ENCODE results near the gene ZNG1A.
"Not testable (repeated sequence)": the region's sequence is repeated elsewhere in the genome, so short reads cannot be mapped to it uniquely, and the experiment has no call there.

- TF ChIP-seq CTCF, POLR2A (IDR thresholded peaks at IDR 0.05): not testable (repeated sequence)
Measured at GRCh38 chr9:117995-118467, 60.8 kb downstream of the ZNG1A start, which contains the start of gene FOXD4.

Data from body of pancreas (tissue), 4 donors.